CD4-positive, CD25-positive, alpha-beta regulatory T cell (primary cell): ENCODE data around the gene MBOAT2. TPM values are rescaled to one million over a fixed set of nuclear protein-coding genes. Genes with fewer than 3 reads are reported as not detected.

ENCODE experiments used
- ATAC-seq, 2 donors: fragments of 150-1000 bp; cut with Tn5 transposase; one replicate each; pipeline ENCODE4 v1.10.0; 2021; ENCODE audit warnings: low read depth in 2 of 2, moderate number of reproducible peaks in 2 of 2, moderate library complexity in 1 of 2
- DNase-seq, 3 donors: peaks; one replicate each; pipeline versions ENCODE4 v3.0.0 to v3.0.0-alpha.2; 2012 to 2022; ENCODE audit warnings: mixed read lengths in 1 of 3
- H3K27ac ChIP-seq: one replicate; pipeline ENCODE4 v1.7.0; 2013; ENCODE audit warnings: mild to moderate bottlenecking, low read length; ENCODE audit not compliant: insufficient read depth, poor library complexity, severe bottlenecking
- H3K27me3 ChIP-seq: one replicate; pipeline ENCODE4 v1.7.0; 2013; ENCODE audit warnings: low read length; ENCODE audit not compliant: control insufficient read depth, insufficient read depth
- H3K36me3 ChIP-seq: one replicate; pipeline ENCODE4 v1.7.0; 2013; ENCODE audit warnings: mild to moderate bottlenecking, low read length, moderate library complexity; ENCODE audit not compliant: control insufficient read depth, insufficient read depth
- H3K4me1 ChIP-seq: 2 replicates; pipeline ENCODE4 v1.7.0; 2013; ENCODE audit warnings: mild to moderate bottlenecking, low read length; ENCODE audit not compliant: insufficient read depth, control insufficient read depth, poor library complexity, severe bottlenecking
- H3K4me3 ChIP-seq: one replicate; pipeline ENCODE4 v1.7.0; 2013; ENCODE audit warnings: low read depth, mild to moderate bottlenecking, low read length, moderate library complexity
- H3K9me3 ChIP-seq, 2 experiments: 1 replicate in 1 of 2; 2 replicates in 1 of 2; pipeline ENCODE4 v1.7.0; 2013; ENCODE audit warnings: low read length in 2 of 2, mild to moderate bottlenecking in 1 of 2, moderate library complexity in 1 of 2; ENCODE audit not compliant: control insufficient read depth in 2 of 2
- H3K27ac Mint-ChIP-seq, 3 donors: one replicate each; pipeline ENCODE4 v1.8.0; 2020 to 2022; ENCODE audit warnings: mild to moderate bottlenecking in 3 of 3, mixed read lengths in 3 of 3, moderate library complexity in 2 of 3
- H3K27me3 Mint-ChIP-seq: one replicate; pipeline ENCODE4 v1.8.0; 2022; ENCODE audit warnings: mild to moderate bottlenecking, mixed read lengths
- H3K36me3 Mint-ChIP-seq: one replicate; pipeline ENCODE4 v1.8.0; 2020; ENCODE audit warnings: mixed read lengths
- H3K4me1 Mint-ChIP-seq, 4 donors: one replicate each; pipeline ENCODE4 v1.8.0; 2020 to 2022; ENCODE audit warnings: mixed read lengths in 4 of 4, mild to moderate bottlenecking in 1 of 4
- H3K4me3 Mint-ChIP-seq, 4 donors: one replicate each; pipeline ENCODE4 v1.8.0; 2020 to 2022; ENCODE audit warnings: mild to moderate bottlenecking in 4 of 4, mixed read lengths in 4 of 4, moderate library complexity in 3 of 4
- H3K9me3 Mint-ChIP-seq, 7 donors: one replicate each; pipeline ENCODE4 v1.8.0; 2020 to 2022; ENCODE audit warnings: mixed read lengths in 7 of 7, mild to moderate bottlenecking in 3 of 7, moderate library complexity in 2 of 7
- polyA plus RNA-seq, 4 donors: library from polyadenylated mRNA; unstranded; fragments of 300-500 nt; fragmentation: Illumina TruSeq; gene quantifications; one replicate each; pipeline ENCODE4 v1.2.3, GENCODE V29; 2021
- total RNA-seq: library from RNA; stranded (reverse); gene quantifications from one replicate; pipeline ENCODE4 v1.2.3, GENCODE V29; 2022

The MBOAT2 gene
- total and polyA plus RNA-seq, 5 donors from 2014 or later, result 0.19 to 2.9 (median 0.56) TPM; not detected in 2

- Mint-ChIP-seq H3K36me3 (no peaks in the 10 kb centered on the region), H3K9me3 (no peaks in the 10 kb centered on the region), H3K4me1 (no peaks in the 10 kb centered on the region), H3K4me3 (no peak overlapping the region), H3K27me3 (peaks cover 22% of the 10 kb centered on the region), H3K27ac (no peak overlapping the region)
- H3K27me3 ChIP-seq, result peaks cover under 1% of the 10 kb centered on the region
- no peaks in the 10 kb centered on the region for H3K9me3 ChIP-seq
- ATAC-seq, result no peak
- H3K4me3 ChIP-seq, result no peak overlapping the region
- no peak for DNase-seq
- no peak overlapping the region for H3K27ac ChIP-seq
- no peaks in the 10 kb centered on the region for H3K4me1 ChIP-seq
- no peaks in the 10 kb centered on the region for H3K36me3 ChIP-seq
Measured at GRCh38 chr2:9015998-9016397, 12.5 kb upstream of the MBOAT2 start.

DNA sequence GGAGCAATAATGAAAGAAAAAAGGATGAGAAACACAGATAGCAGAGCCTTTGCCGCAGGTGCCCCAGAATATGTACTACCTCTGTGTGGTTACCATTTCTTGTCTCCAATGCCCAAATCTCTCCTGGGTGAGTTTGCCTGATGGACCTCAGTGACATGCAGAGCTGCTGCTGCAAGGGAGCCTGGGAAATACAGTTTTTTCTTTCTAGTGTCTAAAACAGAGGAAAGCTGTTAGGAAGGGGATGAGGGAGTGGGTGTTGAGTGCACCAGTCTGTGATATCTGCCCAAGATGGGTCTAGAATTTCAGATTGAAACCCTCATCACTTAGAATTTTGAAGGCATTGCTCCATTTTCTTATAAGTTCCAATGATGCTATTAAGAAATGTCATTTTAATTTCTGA, 9.9 kb upstream of the MBOAT2 start:
- ATAC-seq (no peak), DNase-seq (no peak)
- H3K4me3 Mint-ChIP-seq, result no peak overlapping the region
- Histone ChIP-seq H3K9me3 (no peaks in the 10 kb centered on the region), H3K36me3 (no peaks in the 10 kb centered on the region), H3K27ac (no peak overlapping the region), H3K4me1 (no peaks in the 10 kb centered on the region), H3K4me3 (no peak overlapping the region), H3K27me3 (no peaks in the 10 kb centered on the region)
- H3K27me3 Mint-ChIP-seq, result peaks cover 21% of the 10 kb centered on the region
- no peak overlapping the region for H3K27ac Mint-ChIP-seq
- H3K9me3 Mint-ChIP-seq, result no peaks in the 10 kb centered on the region
- no peaks in the 10 kb centered on the region for H3K4me1 Mint-ChIP-seq
- no peaks in the 10 kb centered on the region for H3K36me3 Mint-ChIP-seq

DNA sequence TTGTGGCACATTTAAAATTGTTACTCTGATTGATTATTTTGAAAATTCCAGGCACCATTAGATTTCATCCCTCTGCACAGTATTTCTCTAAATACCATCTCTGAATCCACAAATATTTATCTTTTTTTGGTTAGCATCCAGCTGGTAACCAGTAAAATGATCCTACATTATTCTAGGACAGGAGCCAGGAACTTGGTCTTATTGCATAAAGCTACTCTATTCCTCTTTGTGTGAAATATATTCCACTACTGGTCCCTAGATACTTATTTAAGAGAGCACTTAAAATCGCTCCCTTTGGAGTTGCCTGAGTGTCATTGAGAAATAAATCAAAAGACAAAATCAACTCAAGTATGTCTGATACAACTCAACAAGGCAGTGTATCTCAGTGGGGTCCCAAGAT, 7.4 kb upstream of the MBOAT2 start:
- Mint-ChIP-seq H3K27ac (no peak overlapping the region), H3K9me3 (no peaks in the 10 kb centered on the region), H3K27me3 (peaks cover 14% of the 10 kb centered on the region), H3K4me1 (no peaks in the 10 kb centered on the region), H3K36me3 (no peaks in the 10 kb centered on the region), H3K4me3 (no peak overlapping the region)
- H3K4me3 ChIP-seq, result no peak overlapping the region
- no peaks in the 10 kb centered on the region for H3K9me3 ChIP-seq
- ATAC-seq (no peak), DNase-seq (no peak)
- H3K4me1 ChIP-seq, result no peaks in the 10 kb centered on the region
- H3K27me3 ChIP-seq, result no peaks in the 10 kb centered on the region
- no peak overlapping the region for H3K27ac ChIP-seq
- H3K36me3 ChIP-seq, result no peaks in the 10 kb centered on the region

DNA sequence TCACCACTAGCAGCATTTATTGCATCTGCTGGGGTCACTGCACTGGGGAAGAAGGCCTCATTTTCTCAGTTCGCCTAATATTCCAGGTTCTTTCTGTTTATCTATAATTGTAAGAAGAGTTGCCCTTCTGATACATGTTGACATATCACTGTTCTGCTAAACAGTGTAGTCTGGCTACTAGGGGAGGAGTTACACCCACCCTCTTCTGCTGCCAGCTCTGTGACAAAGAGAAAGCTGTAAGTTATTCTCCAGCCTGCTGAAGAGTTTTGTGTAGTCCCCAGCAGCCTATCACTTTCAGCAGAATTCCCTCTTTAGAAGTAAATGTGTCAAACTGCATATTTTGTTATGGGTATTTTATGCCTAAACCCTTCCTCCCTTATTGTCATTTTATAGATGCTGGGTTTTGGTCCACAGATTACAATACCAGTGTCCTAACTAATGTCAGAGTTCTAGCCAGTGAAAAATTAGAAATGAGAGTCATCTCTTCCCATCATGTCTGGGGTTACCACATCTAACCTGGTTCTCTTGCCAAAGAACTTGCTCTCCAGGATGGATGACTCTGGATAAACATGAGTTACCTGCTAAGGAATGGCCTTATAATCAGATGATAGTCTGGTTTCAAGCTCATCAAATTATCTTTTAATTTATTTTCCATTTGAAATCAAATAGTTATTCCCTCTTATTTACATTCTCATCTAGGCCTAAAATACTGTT, 5.6 kb upstream of the MBOAT2 start:
- peaks cover 4% of the 10 kb centered on the region for H3K27me3 ChIP-seq
- no peaks in the 10 kb centered on the region for H3K4me1 ChIP-seq
- no peaks in the 10 kb centered on the region for H3K9me3 ChIP-seq
- H3K27ac ChIP-seq, result no peak overlapping the region
- DNase-seq (no peak), ATAC-seq (no peak)
- no peak overlapping the region for H3K4me3 Mint-ChIP-seq
- no peaks in the 10 kb centered on the region for H3K36me3 ChIP-seq
- H3K27me3 Mint-ChIP-seq, result peaks cover 19% of the 10 kb centered on the region
- no peaks in the 10 kb centered on the region for H3K9me3 Mint-ChIP-seq
- no peak overlapping the region for H3K27ac Mint-ChIP-seq
- peaks cover 0 to 4% (median 2%) of the 10 kb centered on the region in 4 donors for H3K4me1 Mint-ChIP-seq
- H3K36me3 Mint-ChIP-seq, result no peaks in the 10 kb centered on the region
- H3K4me3 ChIP-seq, result no peak overlapping the region

DNA sequence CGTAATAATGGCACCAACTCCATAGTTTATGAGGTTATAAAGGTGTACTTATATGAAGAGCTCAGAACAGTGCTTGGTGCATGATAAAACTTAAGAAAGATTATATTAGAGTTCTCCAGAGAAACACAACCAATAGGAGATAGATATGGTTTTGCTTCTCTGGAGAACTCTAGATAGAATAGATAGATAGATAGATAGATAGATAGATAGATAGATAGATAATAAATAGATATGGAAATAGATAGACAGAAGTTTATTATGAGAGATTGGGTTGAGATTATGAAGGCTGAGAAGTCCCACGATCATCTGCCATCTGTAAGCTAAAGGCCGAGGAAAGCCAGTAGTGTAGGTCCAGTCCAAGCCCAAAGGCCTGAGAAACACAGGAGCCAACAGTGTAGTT, 2.9 kb upstream of the MBOAT2 start:
- no peaks in the 10 kb centered on the region for H3K9me3 ChIP-seq
- Mint-ChIP-seq H3K27ac (no peak overlapping the region), H3K4me1 (peaks cover 0 to 12% (median 2%) of the 10 kb centered on the region in 4 donors), H3K9me3 (no peaks in the 10 kb centered on the region), H3K27me3 (peaks cover 29% of the 10 kb centered on the region), H3K4me3 (peak overlapping the region in 1 of 4 donors; percentile 16), H3K36me3 (no peaks in the 10 kb centered on the region)
- H3K27me3 ChIP-seq, result peaks cover 13% of the 10 kb centered on the region
- H3K36me3 ChIP-seq, result no peaks in the 10 kb centered on the region
- no peak for ATAC-seq
- no peak overlapping the region for H3K4me3 ChIP-seq
- no peak overlapping the region for H3K27ac ChIP-seq
- H3K4me1 ChIP-seq, result peaks cover 9% of the 10 kb centered on the region
- DNase-seq, result no peak

DNA sequence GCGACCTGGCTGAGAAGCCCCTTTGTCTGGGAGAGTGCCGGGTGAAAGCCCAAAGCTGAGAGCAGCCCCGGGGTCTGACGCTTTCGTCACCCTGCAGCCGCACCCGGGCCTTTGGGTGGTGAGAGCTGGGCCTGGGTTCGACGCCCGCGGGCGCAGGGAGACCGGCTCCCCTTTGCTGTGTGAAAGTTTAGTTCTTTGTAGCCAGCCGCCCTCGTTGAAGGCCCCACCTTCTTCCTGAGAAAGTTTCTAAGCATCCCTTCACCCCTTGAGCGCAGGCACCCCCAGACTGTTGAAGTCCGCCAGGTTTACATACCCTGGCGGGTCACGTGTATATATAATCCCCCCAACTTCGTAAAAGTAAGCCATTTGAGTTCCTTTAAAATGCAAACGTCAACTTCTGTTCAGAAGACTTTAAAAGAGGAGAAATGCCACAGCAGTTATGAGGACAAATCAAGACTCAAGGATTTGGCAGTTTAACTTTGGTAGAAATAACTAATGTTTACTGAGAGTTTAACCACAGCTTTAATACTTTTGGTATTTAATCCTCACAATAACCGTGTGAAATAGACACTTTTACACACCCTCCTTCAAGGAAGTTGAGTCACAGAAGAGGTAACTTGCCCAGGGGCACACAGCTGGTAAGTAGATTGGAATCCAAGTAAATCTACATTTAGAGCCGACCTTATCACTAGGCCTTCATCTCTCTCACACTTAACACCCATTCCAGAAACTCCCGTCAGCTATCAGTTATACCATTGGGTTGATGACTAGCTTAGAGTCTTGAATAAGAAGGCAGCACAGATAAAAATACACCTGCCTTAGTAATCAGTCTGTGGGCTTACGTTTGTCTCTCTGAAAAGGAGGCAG, 1.1 kb upstream of the MBOAT2 start:
- Histone ChIP-seq H3K9me3 (no peaks in the 10 kb centered on the region), H3K27me3 (peaks cover 18% of the 10 kb centered on the region), H3K27ac (peak overlapping the region; percentile 5), H3K36me3 (no peaks in the 10 kb centered on the region), H3K4me1 (peaks cover 9% of the 10 kb centered on the region), H3K4me3 (no peak overlapping the region)
- H3K27ac Mint-ChIP-seq, result peak overlapping the region in 1 of 3 donors; percentile 73
- H3K36me3 Mint-ChIP-seq, result no peaks in the 10 kb centered on the region
- H3K4me3 Mint-ChIP-seq, result peak overlapping the region; percentile 78 to 87 (median 82)
- H3K4me1 Mint-ChIP-seq, result peaks cover 0 to 15% (median 2%) of the 10 kb centered on the region in 4 donors
- no peaks in the 10 kb centered on the region for H3K9me3 Mint-ChIP-seq
- peaks cover 32% of the 10 kb centered on the region for H3K27me3 Mint-ChIP-seq
- no peak for DNase-seq
- ATAC-seq, result no peak

- peaks cover 0 to 15% (median 2%) of the 10 kb centered on the region in 4 donors for H3K4me1 Mint-ChIP-seq
- no peak for ATAC-seq
Measured at GRCh38 chr2:9003366-9003615, 193 bp downstream of the MBOAT2 start.

More at GRCh38 chr2:9003366-9003615, 193 bp downstream of the MBOAT2 start:
- peaks cover 9% of the 10 kb centered on the region for H3K4me1 ChIP-seq
- Mint-ChIP-seq H3K9me3 (no peaks in the 10 kb centered on the region), H3K4me3 (no peak overlapping the region), H3K36me3 (no peaks in the 10 kb centered on the region), H3K27me3 (peaks cover 41% of the 10 kb centered on the region), H3K27ac (no peak overlapping the region)
- H3K4me3 ChIP-seq, result no peak overlapping the region
- no peaks in the 10 kb centered on the region for H3K36me3 ChIP-seq
- H3K27ac ChIP-seq, result no peak overlapping the region
- peaks cover 18% of the 10 kb centered on the region for H3K27me3 ChIP-seq
- no peaks in the 10 kb centered on the region for H3K9me3 ChIP-seq
- no peak for DNase-seq
